PC-3 (cell line): ENCODE measurements around the gene HNRNPU.

ENCODE experiments used
- EZH2 ChIP-seq: fragments of 300-600 bp; sonication (generic); IDR thresholded peaks from one replicate; pipeline ENCODE4 v1.6.1; 2017; ENCODE audit warnings: antibody characterized with exemption, mild to moderate bottlenecking, low read length; ENCODE audit not compliant: unreplicated experiment
- TF ChIP-seq, protein P1 (sequence below): fragments of 300-600 bp; sonication (generic); conservative IDR thresholded peaks from 2 replicates; pipeline ENCODE4 v1.5.1; 2017; ENCODE audit warnings: antibody characterized with exemption, low read depth, mild to moderate bottlenecking, low read length

DNA sequence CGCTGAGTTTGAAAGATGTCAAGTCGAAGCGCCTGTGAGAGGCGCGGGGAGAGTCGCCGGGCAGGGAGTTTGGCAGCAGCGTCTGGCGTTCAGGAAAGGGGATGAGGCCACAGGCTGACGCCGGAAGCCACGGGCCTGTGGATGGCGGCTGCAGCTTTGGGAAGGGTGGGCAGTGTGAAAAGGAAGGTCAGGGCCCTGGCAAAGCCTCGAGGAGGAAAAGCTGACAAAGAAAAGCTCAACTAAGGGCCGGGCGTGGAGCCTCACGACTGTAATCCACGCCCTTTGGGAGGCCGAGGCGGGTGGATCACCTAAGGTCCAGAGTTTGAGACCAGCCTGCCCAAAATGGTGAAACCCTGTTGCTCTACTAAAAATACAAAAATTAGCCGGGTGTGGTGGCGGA is 54.1 kb downstream of the HNRNPU start:
- TF ChIP-seq EZH2, result no peak
- TF ChIP-seq, protein P1, sequence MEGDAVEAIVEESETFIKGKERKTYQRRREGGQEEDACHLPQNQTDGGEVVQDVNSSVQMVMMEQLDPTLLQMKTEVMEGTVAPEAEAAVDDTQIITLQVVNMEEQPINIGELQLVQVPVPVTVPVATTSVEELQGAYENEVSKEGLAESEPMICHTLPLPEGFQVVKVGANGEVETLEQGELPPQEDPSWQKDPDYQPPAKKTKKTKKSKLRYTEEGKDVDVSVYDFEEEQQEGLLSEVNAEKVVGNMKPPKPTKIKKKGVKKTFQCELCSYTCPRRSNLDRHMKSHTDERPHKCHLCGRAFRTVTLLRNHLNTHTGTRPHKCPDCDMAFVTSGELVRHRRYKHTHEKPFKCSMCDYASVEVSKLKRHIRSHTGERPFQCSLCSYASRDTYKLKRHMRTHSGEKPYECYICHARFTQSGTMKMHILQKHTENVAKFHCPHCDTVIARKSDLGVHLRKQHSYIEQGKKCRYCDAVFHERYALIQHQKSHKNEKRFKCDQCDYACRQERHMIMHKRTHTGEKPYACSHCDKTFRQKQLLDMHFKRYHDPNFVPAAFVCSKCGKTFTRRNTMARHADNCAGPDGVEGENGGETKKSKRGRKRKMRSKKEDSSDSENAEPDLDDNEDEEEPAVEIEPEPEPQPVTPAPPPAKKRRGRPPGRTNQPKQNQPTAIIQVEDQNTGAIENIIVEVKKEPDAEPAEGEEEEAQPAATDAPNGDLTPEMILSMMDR, result no peak
